Fibroblast of lung (primary cell): Measurements from ENCODE around the gene BRD7. TPM values are rescaled to one million over a fixed set of nuclear protein-coding genes. Genes with fewer than 3 reads are reported as not detected.

Experiments
- DNase-seq, 2 donors: peaks; one replicate each; pipeline versions ENCODE4 v3.0.0 to v3.0.0-alpha.2; 2010; ENCODE audit warnings: low read depth in 2 of 2
- H2AFZ ChIP-seq: 2 replicates; pipeline ENCODE4 v1.5.1; 2012; ENCODE audit warnings: low read length, control low read depth, inconsistent platforms
- H3K27ac ChIP-seq: 2 replicates; pipeline ENCODE4 v1.5.1; 2011; ENCODE audit warnings: low read length, control low read depth; ENCODE audit not compliant: insufficient read depth
- H3K27me3 ChIP-seq: 2 replicates; pipeline ENCODE4 v1.5.1; 2011; ENCODE audit warnings: mild to moderate bottlenecking, low read length; ENCODE audit not compliant: control insufficient read depth, insufficient read depth
- H3K36me3 ChIP-seq: 2 replicates; pipeline ENCODE4 v1.5.1; 2011; ENCODE audit warnings: low read length; ENCODE audit not compliant: control insufficient read depth, insufficient read depth
- H3K4me1 ChIP-seq: 2 replicates; pipeline ENCODE4 v1.5.1; 2011; ENCODE audit warnings: low read length; ENCODE audit not compliant: control insufficient read depth, insufficient read depth; ENCODE audit errors: extremely low read depth
- H3K4me2 ChIP-seq: 2 replicates; pipeline ENCODE4 v1.5.1; 2011; ENCODE audit warnings: low read length, control low read depth; ENCODE audit not compliant: insufficient read depth; ENCODE audit errors: extremely low read depth
- H3K4me3 ChIP-seq, 4 experiments: fragments of 200-600 bp in 1 of 4; sonication (generic) in 1 of 4; replicated peaks in 1 of 4; 2 replicates each; pipeline ENCODE4 v1.5.1; 2011 to 2016; ENCODE audit warnings: low read length in 4 of 4, low read depth in 3 of 4, mild to moderate bottlenecking in 3 of 4, control low read depth in 2 of 4, inconsistent platforms in 1 of 4, mixed read lengths in 1 of 4; ENCODE audit not compliant: insufficient read depth in 1 of 4; ENCODE audit errors: control extremely low read depth in 1 of 4
- H3K79me2 ChIP-seq: 2 replicates; pipeline ENCODE4 v1.5.1; 2012; ENCODE audit warnings: mild to moderate bottlenecking, low read length, inconsistent platforms; ENCODE audit not compliant: control insufficient read depth, insufficient read depth
- H3K9ac ChIP-seq: 2 replicates; pipeline ENCODE4 v1.5.1; 2011; ENCODE audit warnings: mild to moderate bottlenecking, low read length, control low read depth; ENCODE audit not compliant: insufficient read depth
- H3K9me3 ChIP-seq: 2 replicates; pipeline ENCODE4 v1.5.1; 2012; ENCODE audit warnings: low read depth, low read length; ENCODE audit not compliant: control insufficient read depth, insufficient read depth
- H4K20me1 ChIP-seq: 2 replicates; pipeline ENCODE4 v1.5.1; 2011; ENCODE audit warnings: low read length; ENCODE audit not compliant: control insufficient read depth, insufficient read depth; ENCODE audit errors: extremely low read depth
- EZH2 ChIP-seq: IDR thresholded peaks from 2 replicates; pipeline ENCODE4 v1.5.1; 2012; ENCODE audit warnings: low read length, control low read depth, mild to moderate bottlenecking; ENCODE audit errors: missing control alignments
- polyA plus RNA-seq, 2 donors: library from polyadenylated mRNA; depleted of rRNA in 1 of 2; stranded (reverse) in 1 of 2; unstranded in 1 of 2; fragments of >200 nt; gene quantifications; 2 replicates each; pipeline ENCODE4 v1.2.1, GENCODE V29; 2011 to 2012; ENCODE audit warnings: missing spikeins in 1 of 2
- total RNA-seq: library from RNA; depleted of rRNA; stranded (reverse); fragments of >200 nt; gene quantifications from 2 replicates; pipeline ENCODE4 v1.2.1, GENCODE V29; 2014
- TF ChIP-seq, protein P1 (sequence below), 2 donors: IDR thresholded peaks in 1 of 2; conservative IDR thresholded peaks in 1 of 2; 1 replicate in 1 of 2; 2 replicates in 1 of 2; pipeline ENCODE4 v1.5.1; 2011 to 2012; ENCODE audit warnings: low read length in 2 of 2, control low read depth in 1 of 2, inconsistent platforms in 1 of 2, low read depth in 1 of 2, mild to moderate bottlenecking in 1 of 2

Gene BRD7
- total and polyA plus RNA-seq, 2 donors (not counting 1 experiment from before 2014, with no cell fraction given), result 50.0 to 51.5 TPM

DNA sequence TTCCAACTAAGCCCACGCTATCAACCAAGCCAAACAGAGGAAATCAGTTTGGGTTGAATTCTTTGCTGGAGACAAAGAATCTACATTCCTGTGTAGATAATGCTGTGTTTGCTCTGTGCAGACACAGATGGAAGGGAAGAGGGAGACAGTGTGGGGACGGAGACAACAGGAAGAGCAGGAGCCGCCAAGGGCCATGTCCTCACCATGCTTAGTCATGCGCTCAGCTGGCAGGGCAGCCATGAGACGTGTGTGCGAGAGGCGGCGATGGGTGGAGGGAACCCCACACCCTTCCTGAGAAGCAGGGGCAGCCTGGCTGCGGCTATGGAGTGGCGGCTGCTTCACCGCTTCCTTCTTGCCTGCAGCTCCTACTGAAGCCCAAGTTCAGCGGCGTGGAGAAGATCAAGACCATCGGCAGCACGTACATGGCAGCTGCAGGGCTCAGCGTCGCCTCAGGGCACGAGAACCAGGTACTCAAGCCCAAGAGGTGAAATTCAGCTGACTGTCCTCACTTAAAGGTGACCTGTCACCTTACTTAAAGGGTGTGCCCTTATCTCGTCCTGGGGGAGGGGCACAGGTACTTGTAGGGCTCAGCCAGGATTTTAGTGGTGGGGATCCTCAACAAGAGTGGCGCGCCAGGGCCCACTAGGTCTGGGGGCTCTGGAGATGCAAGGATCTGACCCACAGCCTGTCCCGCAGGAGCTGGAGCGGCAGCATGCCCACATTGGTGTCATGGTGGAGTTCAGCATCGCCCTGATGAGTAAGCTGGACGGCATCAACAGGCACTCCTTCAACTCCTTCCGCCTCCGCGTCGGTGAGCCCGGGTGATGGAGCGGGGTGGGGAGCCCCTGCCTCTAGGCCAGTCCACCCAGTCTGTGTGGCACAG is 55.0 kb downstream of the BRD7 start:
- H2AFZ ChIP-seq, result no peak overlapping the region
- peak in 1 of 2 donors; percentile 76 for DNase-seq
- TF ChIP-seq, protein P1, sequence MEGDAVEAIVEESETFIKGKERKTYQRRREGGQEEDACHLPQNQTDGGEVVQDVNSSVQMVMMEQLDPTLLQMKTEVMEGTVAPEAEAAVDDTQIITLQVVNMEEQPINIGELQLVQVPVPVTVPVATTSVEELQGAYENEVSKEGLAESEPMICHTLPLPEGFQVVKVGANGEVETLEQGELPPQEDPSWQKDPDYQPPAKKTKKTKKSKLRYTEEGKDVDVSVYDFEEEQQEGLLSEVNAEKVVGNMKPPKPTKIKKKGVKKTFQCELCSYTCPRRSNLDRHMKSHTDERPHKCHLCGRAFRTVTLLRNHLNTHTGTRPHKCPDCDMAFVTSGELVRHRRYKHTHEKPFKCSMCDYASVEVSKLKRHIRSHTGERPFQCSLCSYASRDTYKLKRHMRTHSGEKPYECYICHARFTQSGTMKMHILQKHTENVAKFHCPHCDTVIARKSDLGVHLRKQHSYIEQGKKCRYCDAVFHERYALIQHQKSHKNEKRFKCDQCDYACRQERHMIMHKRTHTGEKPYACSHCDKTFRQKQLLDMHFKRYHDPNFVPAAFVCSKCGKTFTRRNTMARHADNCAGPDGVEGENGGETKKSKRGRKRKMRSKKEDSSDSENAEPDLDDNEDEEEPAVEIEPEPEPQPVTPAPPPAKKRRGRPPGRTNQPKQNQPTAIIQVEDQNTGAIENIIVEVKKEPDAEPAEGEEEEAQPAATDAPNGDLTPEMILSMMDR (conservative IDR thresholded peaks at IDR 0.05 in 1 of 2, IDR thresholded peaks at IDR 0.05 in 1 of 2; ENCODE audit: low read depth in 1 of 2, low read length in 2 of 2), result no peak
- no peak for TF ChIP-seq EZH2
- no peaks in the 10 kb centered on the region for H3K9me3 ChIP-seq
- no peak overlapping the region for H3K27ac ChIP-seq
- H4K20me1 ChIP-seq, result no peaks in the 10 kb centered on the region
- H3K36me3 ChIP-seq, result peaks cover 17% of the 10 kb centered on the region
- H3K4me3 ChIP-seq, result no peak overlapping the region
- no peak overlapping the region for H3K9ac ChIP-seq
- H3K27me3 ChIP-seq, result no peaks in the 10 kb centered on the region
- H3K4me1 ChIP-seq, result no peaks in the 10 kb centered on the region
- no peaks in the 10 kb centered on the region for H3K79me2 ChIP-seq
- H3K4me2 ChIP-seq, result no peak overlapping the region

DNA sequence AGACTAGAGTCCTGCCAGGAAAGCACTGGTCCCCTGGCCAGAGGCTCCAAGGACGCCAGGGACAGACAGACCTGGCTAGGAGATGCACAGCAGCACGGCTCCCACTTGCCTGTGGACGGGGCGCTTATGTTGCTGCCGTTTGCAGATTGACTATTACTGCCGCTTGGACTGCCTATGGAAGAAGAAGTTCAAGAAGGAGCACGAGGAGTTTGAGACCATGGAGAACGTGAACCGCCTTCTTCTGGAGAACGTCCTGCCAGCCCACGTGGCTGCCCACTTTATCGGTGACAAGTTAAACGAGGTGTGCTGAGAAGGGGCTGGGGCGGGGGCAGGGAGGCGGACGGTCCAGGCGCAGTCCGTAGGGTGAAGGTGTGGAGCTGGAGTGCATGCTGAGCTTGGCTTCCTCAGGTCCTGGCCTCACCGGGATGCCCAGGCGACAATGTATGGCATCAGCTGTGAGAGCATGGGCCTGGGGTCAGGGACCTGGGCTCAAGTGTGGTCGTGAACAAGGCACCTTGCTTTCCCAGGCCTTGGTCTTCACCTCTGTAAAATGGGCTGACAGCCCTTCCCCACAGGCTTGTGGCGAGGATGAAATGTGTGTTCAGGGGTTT is 56.8 kb downstream of the BRD7 start:
- Histone ChIP-seq H3K4me2 (no peak overlapping the region), H3K4me1 (peaks cover 3% of the 10 kb centered on the region), H3K9ac (no peak overlapping the region), H3K27ac (no peak overlapping the region), H2AFZ (no peak overlapping the region), H3K79me2 (no peaks in the 10 kb centered on the region), H3K27me3 (no peaks in the 10 kb centered on the region), H4K20me1 (no peaks in the 10 kb centered on the region), H3K9me3 (no peaks in the 10 kb centered on the region), H3K4me3 (no peak overlapping the region), H3K36me3 (peaks cover 19% of the 10 kb centered on the region)
- TF ChIP-seq, protein P1 (conservative IDR thresholded peaks at IDR 0.05 in 1 of 2, IDR thresholded peaks at IDR 0.05 in 1 of 2; ENCODE audit: low read depth in 1 of 2, low read length in 2 of 2), result no peak
- no peak for TF ChIP-seq EZH2
- no peak for DNase-seq

DNA sequence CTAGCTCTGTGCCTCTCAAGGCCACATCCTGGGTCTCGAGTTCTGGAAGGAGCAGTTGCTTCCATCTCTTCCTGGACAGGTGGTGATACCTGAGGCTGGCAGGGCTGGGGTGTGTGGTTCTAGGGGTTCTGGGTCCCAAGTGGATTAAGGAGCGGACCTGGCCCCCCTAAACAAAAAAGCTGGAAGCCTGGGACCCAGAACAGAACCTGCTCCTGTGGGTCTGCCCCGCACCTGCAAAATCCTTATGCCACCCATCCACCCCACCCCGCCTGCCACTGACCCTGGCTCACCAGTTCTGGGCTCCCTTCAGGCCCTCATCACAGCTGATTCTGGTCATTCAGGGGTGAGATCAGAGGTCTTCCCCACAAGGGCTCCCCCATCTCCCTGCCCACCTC is 57.7 kb downstream of the BRD7 start:
- no peak for DNase-seq

More for the DNA sequence above, 57.7 kb downstream of the BRD7 start:
- Histone ChIP-seq H3K27ac (no peak overlapping the region), H3K9ac (no peak overlapping the region), H3K9me3 (no peaks in the 10 kb centered on the region), H3K4me1 (peaks cover 3% of the 10 kb centered on the region), H4K20me1 (no peaks in the 10 kb centered on the region), H2AFZ (no peak overlapping the region), H3K27me3 (no peaks in the 10 kb centered on the region), H3K79me2 (no peaks in the 10 kb centered on the region), H3K4me2 (no peak overlapping the region), H3K36me3 (peaks cover 19% of the 10 kb centered on the region), H3K4me3 (no peak overlapping the region)
- no peak for TF ChIP-seq EZH2
- TF ChIP-seq, protein P1 (conservative IDR thresholded peaks at IDR 0.05 in 1 of 2, IDR thresholded peaks at IDR 0.05 in 1 of 2; ENCODE audit: low read depth in 1 of 2, low read length in 2 of 2), result no peak
